ENCODE data around the gene OPCML.

DNA sequence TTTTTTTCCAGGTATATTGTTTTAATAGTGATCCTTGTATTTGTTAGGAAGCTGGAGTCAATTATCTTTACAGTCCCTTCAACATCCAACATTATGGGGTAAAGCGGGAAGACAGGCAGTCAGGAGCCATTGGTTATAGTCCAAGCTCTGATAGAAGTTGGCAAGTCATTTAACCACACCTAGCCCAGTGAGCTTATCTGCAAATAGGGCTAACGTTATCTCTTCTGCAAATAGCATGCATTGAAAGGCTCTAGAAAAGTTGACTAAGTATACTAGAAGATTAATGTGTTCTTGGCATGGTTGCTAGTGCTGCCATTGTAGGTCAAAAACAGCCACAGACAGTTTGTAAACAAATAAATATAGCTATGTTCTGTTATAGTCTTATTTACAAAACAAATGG lies 520.7 kb downstream of the OPCML start:
- TF ChIP-seq, protein P1, sequence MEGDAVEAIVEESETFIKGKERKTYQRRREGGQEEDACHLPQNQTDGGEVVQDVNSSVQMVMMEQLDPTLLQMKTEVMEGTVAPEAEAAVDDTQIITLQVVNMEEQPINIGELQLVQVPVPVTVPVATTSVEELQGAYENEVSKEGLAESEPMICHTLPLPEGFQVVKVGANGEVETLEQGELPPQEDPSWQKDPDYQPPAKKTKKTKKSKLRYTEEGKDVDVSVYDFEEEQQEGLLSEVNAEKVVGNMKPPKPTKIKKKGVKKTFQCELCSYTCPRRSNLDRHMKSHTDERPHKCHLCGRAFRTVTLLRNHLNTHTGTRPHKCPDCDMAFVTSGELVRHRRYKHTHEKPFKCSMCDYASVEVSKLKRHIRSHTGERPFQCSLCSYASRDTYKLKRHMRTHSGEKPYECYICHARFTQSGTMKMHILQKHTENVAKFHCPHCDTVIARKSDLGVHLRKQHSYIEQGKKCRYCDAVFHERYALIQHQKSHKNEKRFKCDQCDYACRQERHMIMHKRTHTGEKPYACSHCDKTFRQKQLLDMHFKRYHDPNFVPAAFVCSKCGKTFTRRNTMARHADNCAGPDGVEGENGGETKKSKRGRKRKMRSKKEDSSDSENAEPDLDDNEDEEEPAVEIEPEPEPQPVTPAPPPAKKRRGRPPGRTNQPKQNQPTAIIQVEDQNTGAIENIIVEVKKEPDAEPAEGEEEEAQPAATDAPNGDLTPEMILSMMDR (IDR thresholded peaks at IDR 0.05) = no peak
- TF ChIP-seq POLR2A (IDR thresholded peaks at IDR 0.05) = no peak
